Coronary artery (tissue), 2 donors: Measurements from ENCODE around the gene CD84.
"Not testable (repeated sequence)": the region's sequence is repeated elsewhere in the genome, so short reads cannot be mapped to it uniquely, and the experiment has no call there.

ENCODE experiments used
- DNase-seq: peaks from one replicate; pipeline ENCODE4 v3.0.0-alpha.2; 2017; ENCODE audit warnings: low spot score
- H3K27ac ChIP-seq, 2 donors: fragments of 200-600 bp; sonication (generic); one replicate each; pipeline ENCODE4 v1.5.1; 2016 to 2019
- H3K4me3 ChIP-seq: fragments of 200-600 bp; sonication (generic); 2 replicates; pipeline ENCODE4 v1.5.1; 2016; ENCODE audit warnings: mild to moderate bottlenecking, moderate library complexity
- TF ChIP-seq, protein P1 (sequence below): fragments of 200-600 bp; sonication (generic); IDR thresholded peaks from one replicate; pipeline ENCODE4 v1.5.1; 2019; ENCODE audit warnings: antibody characterized with exemption

CD84 gene

DNA sequence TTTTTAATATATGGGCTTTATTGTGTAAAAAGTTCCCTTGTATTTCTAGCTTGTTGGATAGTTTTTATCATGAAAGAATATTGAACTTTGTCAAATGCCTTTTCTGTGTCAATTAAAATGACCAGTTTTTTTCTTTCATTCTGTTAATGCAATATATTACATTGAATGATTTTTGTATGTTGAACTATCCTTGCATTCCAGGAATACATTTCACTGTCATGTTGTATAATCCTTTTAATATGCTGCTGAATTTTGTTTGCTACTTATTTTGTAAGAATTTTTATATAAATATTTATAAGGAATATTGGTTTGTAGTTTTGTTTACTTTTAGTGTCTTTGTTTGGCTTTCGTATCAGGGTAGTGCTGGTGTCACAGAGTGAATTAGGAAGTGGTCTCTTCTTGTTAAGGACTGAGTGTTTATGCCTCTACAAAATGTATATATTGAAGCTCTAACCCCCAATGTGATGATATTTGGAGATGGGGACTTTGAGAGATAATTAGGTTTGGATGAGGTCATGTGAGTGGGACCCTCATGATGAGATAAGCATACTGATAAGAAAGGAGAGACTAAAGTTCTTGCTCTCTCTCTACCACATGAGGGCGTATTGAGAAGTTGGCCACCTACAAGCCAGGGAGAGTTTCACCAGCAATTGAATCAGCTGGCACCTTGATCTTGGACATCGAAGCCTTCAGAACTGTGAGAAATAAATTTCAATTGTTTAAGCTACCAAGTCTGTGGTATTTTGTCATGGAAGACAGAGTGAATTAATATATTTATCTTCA lies 44.3 kb downstream of the CD84 start:
- Histone ChIP-seq H3K4me3 (no peak overlapping the region), H3K27ac (no peak overlapping the region)
- no peak for DNase-seq
- TF ChIP-seq, protein P1, sequence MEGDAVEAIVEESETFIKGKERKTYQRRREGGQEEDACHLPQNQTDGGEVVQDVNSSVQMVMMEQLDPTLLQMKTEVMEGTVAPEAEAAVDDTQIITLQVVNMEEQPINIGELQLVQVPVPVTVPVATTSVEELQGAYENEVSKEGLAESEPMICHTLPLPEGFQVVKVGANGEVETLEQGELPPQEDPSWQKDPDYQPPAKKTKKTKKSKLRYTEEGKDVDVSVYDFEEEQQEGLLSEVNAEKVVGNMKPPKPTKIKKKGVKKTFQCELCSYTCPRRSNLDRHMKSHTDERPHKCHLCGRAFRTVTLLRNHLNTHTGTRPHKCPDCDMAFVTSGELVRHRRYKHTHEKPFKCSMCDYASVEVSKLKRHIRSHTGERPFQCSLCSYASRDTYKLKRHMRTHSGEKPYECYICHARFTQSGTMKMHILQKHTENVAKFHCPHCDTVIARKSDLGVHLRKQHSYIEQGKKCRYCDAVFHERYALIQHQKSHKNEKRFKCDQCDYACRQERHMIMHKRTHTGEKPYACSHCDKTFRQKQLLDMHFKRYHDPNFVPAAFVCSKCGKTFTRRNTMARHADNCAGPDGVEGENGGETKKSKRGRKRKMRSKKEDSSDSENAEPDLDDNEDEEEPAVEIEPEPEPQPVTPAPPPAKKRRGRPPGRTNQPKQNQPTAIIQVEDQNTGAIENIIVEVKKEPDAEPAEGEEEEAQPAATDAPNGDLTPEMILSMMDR, result no peak

- not testable (repeated sequence) for H3K27ac ChIP-seq, DNase-seq, H3K4me3 ChIP-seq
Observed at GRCh38 chr1:160532557-160532813, 46.8 kb downstream of the CD84 start.

- not testable (repeated sequence) for DNase-seq, H3K4me3 ChIP-seq
Observed at GRCh38 chr1:160531809-160532556, 47.3 kb downstream of the CD84 start.

GRCh38 chr1:160529401-160529952 lies 49.8 kb downstream of the CD84 start:
- not testable (repeated sequence) for DNase-seq

More at GRCh38 chr1:160531809-160532556, 47.3 kb downstream of the CD84 start:
- H3K27ac ChIP-seq, result not testable (repeated sequence)

DNA sequence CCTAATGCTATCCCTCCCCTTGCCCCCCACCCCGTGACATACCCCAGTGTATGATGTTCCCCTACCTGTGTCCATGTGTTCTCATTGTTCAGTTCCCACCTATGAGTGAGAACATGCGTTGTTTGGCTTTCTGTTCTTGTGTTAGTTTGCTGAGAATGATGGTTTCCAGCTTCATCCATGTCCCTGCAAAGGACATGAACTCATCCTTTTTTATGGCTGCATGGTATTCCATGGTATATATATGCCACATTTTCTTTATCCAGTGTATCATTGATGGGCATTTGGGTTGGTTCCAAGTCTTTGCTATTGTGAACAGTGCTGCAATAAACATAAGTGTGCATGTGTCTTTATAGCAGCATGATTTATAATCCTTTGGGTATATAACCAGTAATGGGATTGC lies 55.5 kb downstream of the CD84 start:
- H3K27ac ChIP-seq, H3K4me3 ChIP-seq: not testable (repeated sequence)

More at GRCh38 chr1:160529401-160529952, 49.8 kb downstream of the CD84 start:
- not testable (repeated sequence) for H3K4me3 ChIP-seq, H3K27ac ChIP-seq

DNA sequence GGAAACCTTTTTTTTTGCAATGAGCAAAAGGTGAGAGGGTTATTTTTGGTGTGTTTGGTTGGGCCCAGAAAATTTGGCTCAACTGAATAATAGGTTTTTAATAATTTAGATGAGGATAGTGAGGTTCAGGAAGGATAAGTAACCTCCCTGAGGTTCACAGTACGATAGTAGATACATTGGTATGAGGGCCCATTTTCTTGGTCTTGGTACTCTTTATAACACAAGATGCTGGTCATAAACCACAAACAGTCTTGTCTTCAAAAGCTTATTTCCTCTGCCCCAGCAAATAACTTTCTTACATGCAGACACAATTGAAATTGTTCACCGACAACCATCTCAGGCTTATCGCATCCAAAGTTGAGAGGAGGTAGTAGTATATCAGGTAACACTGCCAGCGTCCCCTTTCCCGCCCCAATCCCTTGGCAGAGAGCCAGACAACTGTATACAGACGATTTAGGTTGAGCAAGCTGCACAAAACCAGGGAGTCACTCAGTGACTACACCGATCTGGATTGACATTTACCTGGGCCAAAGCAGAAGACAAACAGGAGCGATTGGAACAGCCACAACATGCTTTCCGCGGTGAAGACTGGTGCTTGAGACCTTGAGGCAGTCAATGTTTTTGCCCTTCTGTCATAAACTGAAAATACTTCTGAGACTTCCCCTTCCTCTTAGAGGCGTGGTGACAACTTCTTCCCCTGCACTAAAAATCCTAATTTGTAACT lies 56.5 kb downstream of the CD84 start, which contains the start of gene SLAMF6:
Gene SLAMF6 (minus strand): TSS at position 634 of the 724 bp plus-strand sequence. CDS start 63 bp downstream, at position 571.
- TF ChIP-seq, protein P1, result no peak
- no peak for DNase-seq
- Histone ChIP-seq H3K4me3 (peak within 1 kb of the TSS; percentile 39), H3K27ac (peak within 1 kb of the TSS in 1 of 2 donors; percentile 21)

More for the DNA sequence above, 55.5 kb downstream of the CD84 start:
- DNase-seq, result not testable (repeated sequence)

DNA sequence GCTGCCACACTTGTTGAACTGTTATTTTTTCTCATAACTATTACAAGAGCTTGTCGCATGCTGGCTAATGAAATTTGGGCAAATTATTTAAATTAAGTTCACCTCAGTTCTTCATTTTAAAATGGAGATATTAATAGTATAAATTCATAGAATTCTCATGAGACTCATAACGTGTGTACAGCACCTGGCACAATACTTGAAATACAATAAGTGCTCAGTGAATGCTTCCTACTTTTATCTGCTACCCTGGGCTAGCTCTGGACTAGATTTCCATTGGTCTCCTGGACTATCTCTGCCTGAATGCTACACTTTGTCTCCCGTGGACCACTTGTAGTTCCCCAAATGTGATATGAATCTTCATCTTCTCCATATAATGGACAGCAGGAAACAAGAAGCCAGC lies 57.2 kb downstream of the CD84 start:
- no peak overlapping the region for H3K27ac ChIP-seq
- no peak for DNase-seq
- no peak overlapping the region for H3K4me3 ChIP-seq
- TF ChIP-seq, protein P1, result no peak

- TF ChIP-seq, protein P1, result no peak
- no peak overlapping the region for H3K4me3 ChIP-seq
- no peak overlapping the region for H3K27ac ChIP-seq
- DNase-seq, result no peak
Observed at GRCh38 chr1:160521554-160521953, 57.7 kb downstream of the CD84 start.
